Lung (tissue), 12 donors: ENCODE measurements around the gene ABCG8. TPM values are rescaled to one million over a fixed set of nuclear protein-coding genes. Genes with fewer than 3 reads are reported as not detected.

ENCODE experiments used
- ATAC-seq: fragments of 200-7000 bp; cut with Tn5 transposase; one replicate; pipeline ENCODE4 v1.9.1; 2020; ENCODE audit warnings: moderate number of reproducible peaks; ENCODE audit not compliant: insufficient read depth, low FRiP score
- DNase-seq, 3 donors: peaks; one replicate each; pipeline ENCODE4 v3.0.0-alpha.2; 2013 to 2017
- H3K27ac ChIP-seq, 2 donors: one replicate each; pipeline ENCODE4 v1.5.1; 2013; ENCODE audit warnings: mild to moderate bottlenecking in 2 of 2, moderate library complexity in 2 of 2, control low read depth in 1 of 2, inconsistent platforms in 1 of 2, low read depth in 1 of 2, low read length in 1 of 2
- H3K27me3 ChIP-seq, 3 donors: one replicate each; pipeline ENCODE4 v1.5.1; 2013; ENCODE audit warnings: low read length in 2 of 3; ENCODE audit not compliant: control insufficient read depth in 3 of 3, insufficient read depth in 3 of 3
- H3K36me3 ChIP-seq, 4 donors: one replicate each; pipeline ENCODE4 v1.5.1; 2013; ENCODE audit warnings: low read length in 4 of 4, mild to moderate bottlenecking in 1 of 4, moderate library complexity in 1 of 4; ENCODE audit not compliant: control insufficient read depth in 4 of 4, insufficient read depth in 4 of 4
- H3K4me1 ChIP-seq, 5 donors: one replicate each; pipeline ENCODE4 v1.5.1; 2013; ENCODE audit warnings: low read length in 5 of 5, mild to moderate bottlenecking in 2 of 5, moderate library complexity in 1 of 5; ENCODE audit not compliant: control insufficient read depth in 5 of 5, insufficient read depth in 5 of 5
- H3K4me3 ChIP-seq: one replicate; pipeline ENCODE4 v1.5.1; 2013; ENCODE audit warnings: mild to moderate bottlenecking, control low read depth, moderate library complexity
- H3K9ac ChIP-seq, 2 donors: one replicate each; pipeline ENCODE4 v1.5.1; 2013; ENCODE audit warnings: low read length in 2 of 2, control low read depth in 1 of 2; ENCODE audit not compliant: insufficient read depth in 1 of 2
- H3K9me3 ChIP-seq, 4 donors: one replicate each; pipeline ENCODE4 v1.5.1; 2013; ENCODE audit warnings: low read length in 3 of 4, mild to moderate bottlenecking in 1 of 4, moderate library complexity in 1 of 4; ENCODE audit not compliant: control insufficient read depth in 4 of 4, insufficient read depth in 3 of 4
- WGBS, 2 donors: extraction: QIAGEN DNeasy Blood & Tissue Kit; methylation state at CpG; one replicate each; pipeline ENCODE4 v1.1.7; 2013; 5-methylcytosine and 5-hydroxymethylcytosine counted together
- polyA plus RNA-seq, 2 donors: library from polyadenylated mRNA; stranded (reverse); fragments of 200-250 nt; gene quantifications; one replicate each; pipeline ENCODE4 v1.2.1, GENCODE V29; 2013
- total RNA-seq, 2 donors: library from RNA; depleted of rRNA in 1 of 2; stranded (reverse); fragments of >200 nt in 1 of 2; gene quantifications; one replicate each; pipeline ENCODE4 v1.2.1, GENCODE V29; 2014 to 2021
- TF ChIP-seq, protein P1 (sequence below): IDR thresholded peaks from 2 replicates; pipeline ENCODE4 v1.5.1; 2012; ENCODE audit warnings: mild to moderate bottlenecking; ENCODE audit errors: control extremely low read depth, extremely low read depth
- donor health status: control.
- donor health status: control.
- donor health status: Bipolar disorder and iron deficiency.
- donor health status: healthy.
- donor health status: DM: yes; HTN: yes; CAD: no.

Gene ABCG8
- total and polyA plus RNA-seq, 4 donors, result 0.80 TPM; not detected in 3

GRCh38 chr2:43814711-43815110, 24.1 kb upstream of the ABCG8 start:
- TF ChIP-seq, protein P1, sequence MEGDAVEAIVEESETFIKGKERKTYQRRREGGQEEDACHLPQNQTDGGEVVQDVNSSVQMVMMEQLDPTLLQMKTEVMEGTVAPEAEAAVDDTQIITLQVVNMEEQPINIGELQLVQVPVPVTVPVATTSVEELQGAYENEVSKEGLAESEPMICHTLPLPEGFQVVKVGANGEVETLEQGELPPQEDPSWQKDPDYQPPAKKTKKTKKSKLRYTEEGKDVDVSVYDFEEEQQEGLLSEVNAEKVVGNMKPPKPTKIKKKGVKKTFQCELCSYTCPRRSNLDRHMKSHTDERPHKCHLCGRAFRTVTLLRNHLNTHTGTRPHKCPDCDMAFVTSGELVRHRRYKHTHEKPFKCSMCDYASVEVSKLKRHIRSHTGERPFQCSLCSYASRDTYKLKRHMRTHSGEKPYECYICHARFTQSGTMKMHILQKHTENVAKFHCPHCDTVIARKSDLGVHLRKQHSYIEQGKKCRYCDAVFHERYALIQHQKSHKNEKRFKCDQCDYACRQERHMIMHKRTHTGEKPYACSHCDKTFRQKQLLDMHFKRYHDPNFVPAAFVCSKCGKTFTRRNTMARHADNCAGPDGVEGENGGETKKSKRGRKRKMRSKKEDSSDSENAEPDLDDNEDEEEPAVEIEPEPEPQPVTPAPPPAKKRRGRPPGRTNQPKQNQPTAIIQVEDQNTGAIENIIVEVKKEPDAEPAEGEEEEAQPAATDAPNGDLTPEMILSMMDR, result no peak
- no peak for DNase-seq
- peaks cover 0 to 9% (median 5%) of the 10 kb centered on the region in 4 donors for H3K36me3 ChIP-seq
- H3K27ac ChIP-seq, result no peak overlapping the region
- H3K4me3 ChIP-seq, result no peak overlapping the region
- ATAC-seq, result no peak
- H3K9me3 ChIP-seq, result no peaks in the 10 kb centered on the region
- 92 to 95% methylated on average over 3 of the region's 3 CpGs for WGBS, 2 donors
- H3K27me3 ChIP-seq, result no peaks in the 10 kb centered on the region
- no peak overlapping the region for H3K9ac ChIP-seq
- H3K4me1 ChIP-seq, result no peaks in the 10 kb centered on the region

DNA sequence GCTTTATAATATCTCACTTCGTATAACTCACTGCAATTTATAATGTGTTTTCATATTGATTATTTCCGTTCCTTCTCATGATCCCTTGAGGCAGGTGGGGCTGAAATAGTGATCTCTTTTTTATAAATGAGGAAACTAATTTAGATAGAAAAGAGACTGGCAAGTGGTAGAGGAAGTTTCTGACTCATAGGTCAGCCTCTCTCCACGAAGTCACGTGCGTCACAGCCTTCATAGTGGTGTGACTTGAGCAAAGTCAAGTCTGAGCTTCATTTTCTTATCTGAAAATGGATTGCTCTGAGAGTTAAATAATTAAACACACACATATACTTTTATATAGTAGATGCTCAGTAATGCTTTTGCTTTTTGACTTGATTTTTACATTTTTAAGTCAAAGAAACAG, 20.0 kb upstream of the ABCG8 start:
- no peaks in the 10 kb centered on the region for H3K36me3 ChIP-seq
- no peaks in the 10 kb centered on the region for H3K9me3 ChIP-seq
- TF ChIP-seq, protein P1, result no peak
- H3K4me3 ChIP-seq, result no peak overlapping the region
- no peaks in the 10 kb centered on the region for H3K4me1 ChIP-seq
- H3K9ac ChIP-seq, result no peak overlapping the region
- no peak for DNase-seq
- 53 to 69% methylated on average over 5 of the region's 5 CpGs for WGBS, 2 donors
- no peak overlapping the region for H3K27ac ChIP-seq
- no peaks in the 10 kb centered on the region for H3K27me3 ChIP-seq
- no peak for ATAC-seq

DNA sequence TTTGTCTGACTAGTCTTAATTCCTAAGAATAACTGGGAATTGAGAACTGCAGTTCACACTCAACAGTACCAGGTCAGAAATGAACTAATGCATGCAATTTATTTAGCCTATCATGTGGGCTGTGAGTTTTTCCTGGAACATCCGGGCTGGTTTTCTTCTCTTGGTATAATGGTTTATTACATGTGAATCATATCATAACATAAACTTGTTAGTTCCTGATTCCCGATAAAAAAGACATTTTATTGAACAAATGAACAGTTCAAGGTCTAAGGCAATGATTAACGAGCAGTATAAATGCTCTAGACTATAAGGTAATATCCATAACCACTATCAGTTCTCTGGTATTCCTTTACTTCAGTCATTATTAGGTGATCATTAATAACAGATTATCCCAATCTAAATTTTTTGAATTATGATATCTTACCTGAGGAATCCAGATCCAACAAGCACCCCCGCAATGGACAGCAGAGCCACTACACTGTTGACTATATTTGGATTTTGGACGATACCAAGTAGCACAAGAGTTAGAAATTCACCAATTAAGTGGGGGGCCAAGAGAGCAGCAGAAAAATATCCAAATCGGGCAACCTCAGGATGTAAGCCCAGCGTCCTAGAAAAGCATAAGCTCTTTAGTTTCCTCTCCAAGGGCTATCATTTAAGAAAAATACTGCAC, 19.1 kb upstream of the ABCG8 start:
- Histone ChIP-seq H3K4me1 (no peaks in the 10 kb centered on the region), H3K9ac (no peak overlapping the region), H3K27me3 (no peaks in the 10 kb centered on the region), H3K36me3 (no peaks in the 10 kb centered on the region), H3K27ac (no peak overlapping the region), H3K9me3 (no peaks in the 10 kb centered on the region), H3K4me3 (no peak overlapping the region)
- DNase-seq, result no peak
- ATAC-seq, result no peak
- 76 to 92% methylated on average over 7 of the region's 7 CpGs for WGBS, 2 donors
- TF ChIP-seq, protein P1, result no peak

- H3K4me3 ChIP-seq, result no peak overlapping the region
- DNase-seq, result no peak
- TF ChIP-seq, protein P1, result no peak
- H3K9me3 ChIP-seq, result peaks cover 0 to 1% (median 0%) of the 10 kb centered on the region in 4 donors
- no peaks in the 10 kb centered on the region for H3K27me3 ChIP-seq
- 76 to 80% methylated on average over 7 of the region's 7 CpGs for WGBS, 2 donors
- no peak overlapping the region for H3K9ac ChIP-seq
- H3K27ac ChIP-seq, result no peak overlapping the region
- no peaks in the 10 kb centered on the region for H3K4me1 ChIP-seq
- ATAC-seq, result no peak
- H3K36me3 ChIP-seq, result no peaks in the 10 kb centered on the region
Observed at GRCh38 chr2:43822839-43823238, 15.9 kb upstream of the ABCG8 start.
